Measurements from ENCODE around the gene NPEPPS.
"Not testable (repeated sequence)": the region's sequence is repeated elsewhere in the genome, so short reads cannot be mapped to it uniquely, and the experiment has no call there.

Gene NPEPPS, protein sequence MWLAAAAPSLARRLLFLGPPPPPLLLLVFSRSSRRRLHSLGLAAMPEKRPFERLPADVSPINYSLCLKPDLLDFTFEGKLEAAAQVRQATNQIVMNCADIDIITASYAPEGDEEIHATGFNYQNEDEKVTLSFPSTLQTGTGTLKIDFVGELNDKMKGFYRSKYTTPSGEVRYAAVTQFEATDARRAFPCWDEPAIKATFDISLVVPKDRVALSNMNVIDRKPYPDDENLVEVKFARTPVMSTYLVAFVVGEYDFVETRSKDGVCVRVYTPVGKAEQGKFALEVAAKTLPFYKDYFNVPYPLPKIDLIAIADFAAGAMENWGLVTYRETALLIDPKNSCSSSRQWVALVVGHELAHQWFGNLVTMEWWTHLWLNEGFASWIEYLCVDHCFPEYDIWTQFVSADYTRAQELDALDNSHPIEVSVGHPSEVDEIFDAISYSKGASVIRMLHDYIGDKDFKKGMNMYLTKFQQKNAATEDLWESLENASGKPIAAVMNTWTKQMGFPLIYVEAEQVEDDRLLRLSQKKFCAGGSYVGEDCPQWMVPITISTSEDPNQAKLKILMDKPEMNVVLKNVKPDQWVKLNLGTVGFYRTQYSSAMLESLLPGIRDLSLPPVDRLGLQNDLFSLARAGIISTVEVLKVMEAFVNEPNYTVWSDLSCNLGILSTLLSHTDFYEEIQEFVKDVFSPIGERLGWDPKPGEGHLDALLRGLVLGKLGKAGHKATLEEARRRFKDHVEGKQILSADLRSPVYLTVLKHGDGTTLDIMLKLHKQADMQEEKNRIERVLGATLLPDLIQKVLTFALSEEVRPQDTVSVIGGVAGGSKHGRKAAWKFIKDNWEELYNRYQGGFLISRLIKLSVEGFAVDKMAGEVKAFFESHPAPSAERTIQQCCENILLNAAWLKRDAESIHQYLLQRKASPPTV

DNA sequence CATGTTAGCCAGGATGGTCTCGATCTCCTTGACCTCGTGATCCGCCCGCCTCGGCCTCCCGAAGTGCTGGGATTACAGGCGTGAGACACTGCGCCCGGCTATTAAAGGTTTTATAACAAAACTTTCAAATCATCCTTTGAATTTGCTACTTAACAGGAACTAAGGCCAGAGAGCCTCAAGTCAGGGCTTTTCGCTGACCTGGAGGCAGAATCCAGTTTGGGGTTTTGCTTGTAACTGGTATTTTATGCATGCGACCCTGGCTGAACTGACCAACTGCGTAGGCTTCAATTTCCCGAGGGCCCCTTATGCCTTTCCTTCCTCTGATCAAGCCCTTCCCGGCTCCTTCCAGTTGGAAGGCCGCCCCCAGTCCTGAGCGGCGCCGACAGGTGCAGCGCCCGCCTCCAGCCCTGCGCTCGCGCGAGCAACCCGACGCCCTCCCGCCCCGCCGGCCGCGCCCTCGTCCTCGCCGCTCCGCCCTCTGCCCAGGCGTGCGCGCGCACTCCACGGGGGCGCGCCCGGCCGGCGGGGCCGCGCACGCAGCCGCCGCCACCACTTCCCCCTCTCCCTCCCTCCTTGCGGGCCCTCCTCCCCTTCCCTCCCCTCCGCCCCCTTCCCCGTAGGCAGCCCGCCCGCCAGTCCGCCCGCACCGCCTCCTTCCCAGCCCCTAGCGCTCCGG lies at the start of gene NPEPPS:
NPEPPS (plus strand) TSS at position 552 of the 676 bp plus-strand sequence. CDS start 193 bp downstream, outside the sequence.
- H3K36me3 ChIP-seq (ENCODE audit: insufficient read depth, low read length); H3K4me1 ChIP-seq (ENCODE audit: insufficient read depth, low read length); H3K9me3 ChIP-seq (ENCODE audit: control insufficient read depth, insufficient read depth, low read length): not testable (repeated sequence)
- peak within 1 kb of the TSS; percentile 82 for H3K9ac ChIP-seq (ENCODE audit: low read depth, low read length)

DNA sequence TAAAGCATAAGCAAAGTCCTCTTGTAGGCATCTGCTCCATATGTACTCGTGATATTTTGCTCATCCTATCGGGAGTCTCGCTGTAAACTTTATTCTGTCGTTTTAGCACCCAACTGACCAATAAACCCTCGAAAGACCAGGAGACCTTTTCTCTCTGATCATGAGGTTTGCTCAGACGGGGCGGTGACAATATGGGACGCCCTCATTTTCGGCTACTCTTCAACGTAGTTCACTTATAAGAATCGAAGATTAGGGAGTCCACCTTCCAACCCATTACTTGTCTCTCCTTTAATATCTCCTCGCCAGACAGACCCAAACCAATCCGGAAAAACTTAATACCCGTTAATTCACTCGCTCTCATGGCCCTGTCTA lies 39.1 kb upstream of the NPEPPS start:
- H3K4me1 ChIP-seq (ENCODE audit: insufficient read depth, low read length); H3K36me3 ChIP-seq (ENCODE audit: insufficient read depth, low read length); H3K9me3 ChIP-seq (ENCODE audit: control insufficient read depth, insufficient read depth, low read length): not testable (repeated sequence)
- H3K9ac ChIP-seq (ENCODE audit: low read depth, low read length): peak overlapping the region; percentile 72

DNA sequence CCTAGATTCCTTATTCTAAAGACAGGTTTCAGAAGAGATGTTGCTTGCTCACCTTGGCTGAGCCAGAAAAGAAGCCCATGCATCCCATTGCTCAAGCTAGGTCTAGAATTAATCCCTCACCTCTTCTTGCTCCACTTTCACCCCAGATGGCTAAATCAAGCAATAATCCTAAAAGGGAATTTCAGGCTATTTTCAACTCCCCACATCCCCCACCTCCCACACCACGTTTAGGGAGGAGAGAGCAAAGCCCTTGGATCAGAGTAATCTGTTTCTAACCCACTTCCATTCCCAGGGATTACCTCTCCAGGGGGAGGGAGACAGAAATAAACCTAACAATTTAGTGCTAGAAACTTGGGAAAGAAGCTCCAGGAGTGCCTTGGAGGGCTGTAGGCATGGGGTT lies 31.8 kb upstream of the NPEPPS start:
- not testable (repeated sequence) for H3K9me3 ChIP-seq (ENCODE audit: control insufficient read depth, insufficient read depth, low read length); H3K4me1 ChIP-seq (ENCODE audit: insufficient read depth, low read length); H3K9ac ChIP-seq (ENCODE audit: low read depth, low read length); H3K36me3 ChIP-seq (ENCODE audit: insufficient read depth, low read length)

DNA sequence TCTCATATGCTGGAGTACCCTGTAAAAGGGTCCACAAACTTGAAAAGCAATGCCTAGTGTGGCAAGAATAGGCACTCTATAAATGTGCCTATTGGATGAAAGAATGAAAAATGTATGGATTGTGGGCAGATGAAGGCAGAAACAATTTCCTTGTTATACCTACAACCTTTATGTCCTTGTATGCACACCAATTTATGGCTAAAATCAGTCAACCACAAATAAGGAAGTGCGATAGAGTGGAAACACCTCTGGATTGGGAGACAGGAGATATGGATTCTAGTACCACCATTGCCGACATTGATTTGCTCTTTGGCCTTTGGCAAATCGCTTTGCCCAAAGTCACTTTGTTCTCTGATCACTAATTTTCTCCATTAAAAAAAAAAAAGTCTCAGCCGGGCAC lies 31.4 kb upstream of the NPEPPS start:
- not testable (repeated sequence) for H3K36me3 ChIP-seq (ENCODE audit: insufficient read depth, low read length); H3K9ac ChIP-seq (ENCODE audit: low read depth, low read length); H3K4me1 ChIP-seq (ENCODE audit: insufficient read depth, low read length); H3K9me3 ChIP-seq (ENCODE audit: control insufficient read depth, insufficient read depth, low read length)

DNA sequence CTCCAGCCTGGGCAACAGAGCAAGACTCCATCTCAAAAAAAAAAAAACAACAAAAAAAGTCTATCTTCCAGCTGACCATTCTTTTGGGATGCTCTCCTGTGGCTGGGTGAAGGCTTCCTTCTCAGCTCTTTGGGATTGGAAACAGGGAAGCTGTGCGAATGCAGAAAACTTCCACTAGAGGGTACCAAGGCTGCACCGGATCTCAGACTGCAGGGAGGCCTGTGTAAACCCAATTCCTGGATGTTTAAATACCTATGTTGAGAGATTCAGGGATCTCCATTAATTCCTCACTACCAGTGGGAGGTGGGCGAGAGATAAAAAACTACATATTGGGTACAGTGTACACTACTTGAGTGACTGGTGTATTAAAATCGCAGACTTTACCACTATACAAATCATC lies 30.3 kb upstream of the NPEPPS start:
- H3K36me3 ChIP-seq (ENCODE audit: insufficient read depth, low read length); H3K9ac ChIP-seq (ENCODE audit: low read depth, low read length); H3K4me1 ChIP-seq (ENCODE audit: insufficient read depth, low read length); H3K9me3 ChIP-seq (ENCODE audit: control insufficient read depth, insufficient read depth, low read length): not testable (repeated sequence)

DNA sequence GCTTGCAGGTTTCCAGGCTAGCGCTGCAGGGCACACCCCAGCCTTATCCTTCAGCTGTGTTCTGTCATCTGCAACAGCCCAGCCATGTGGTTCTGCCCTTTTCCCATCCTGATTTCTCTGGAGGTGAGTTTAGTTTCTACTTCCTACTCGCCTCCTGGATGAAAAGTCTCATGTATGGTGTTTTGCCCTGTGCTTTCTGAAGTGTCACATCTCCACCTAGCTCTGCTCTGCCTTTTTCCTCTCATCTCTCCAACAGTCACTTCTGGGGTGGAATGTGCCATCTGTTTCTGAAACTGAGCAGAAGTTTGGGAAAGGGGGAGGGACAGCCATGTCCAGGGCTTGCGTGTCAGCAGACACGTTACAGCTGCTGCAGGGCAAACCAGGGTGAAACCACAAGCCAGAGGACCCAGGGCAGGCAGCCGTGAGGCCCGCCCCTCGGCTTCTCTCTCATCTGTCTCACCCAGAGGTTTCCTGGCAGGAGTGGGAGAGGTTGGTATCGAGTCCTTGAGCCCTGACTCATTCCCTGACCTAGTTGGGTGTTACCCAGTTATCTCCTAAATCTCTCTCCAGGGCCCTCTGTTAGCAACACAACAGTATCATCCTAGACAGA lies 28.7 kb upstream of the NPEPPS start:
- not testable (repeated sequence) for H3K9ac ChIP-seq (ENCODE audit: low read depth, low read length); H3K4me1 ChIP-seq (ENCODE audit: insufficient read depth, low read length); H3K36me3 ChIP-seq (ENCODE audit: insufficient read depth, low read length); H3K9me3 ChIP-seq (ENCODE audit: control insufficient read depth, insufficient read depth, low read length)

DNA sequence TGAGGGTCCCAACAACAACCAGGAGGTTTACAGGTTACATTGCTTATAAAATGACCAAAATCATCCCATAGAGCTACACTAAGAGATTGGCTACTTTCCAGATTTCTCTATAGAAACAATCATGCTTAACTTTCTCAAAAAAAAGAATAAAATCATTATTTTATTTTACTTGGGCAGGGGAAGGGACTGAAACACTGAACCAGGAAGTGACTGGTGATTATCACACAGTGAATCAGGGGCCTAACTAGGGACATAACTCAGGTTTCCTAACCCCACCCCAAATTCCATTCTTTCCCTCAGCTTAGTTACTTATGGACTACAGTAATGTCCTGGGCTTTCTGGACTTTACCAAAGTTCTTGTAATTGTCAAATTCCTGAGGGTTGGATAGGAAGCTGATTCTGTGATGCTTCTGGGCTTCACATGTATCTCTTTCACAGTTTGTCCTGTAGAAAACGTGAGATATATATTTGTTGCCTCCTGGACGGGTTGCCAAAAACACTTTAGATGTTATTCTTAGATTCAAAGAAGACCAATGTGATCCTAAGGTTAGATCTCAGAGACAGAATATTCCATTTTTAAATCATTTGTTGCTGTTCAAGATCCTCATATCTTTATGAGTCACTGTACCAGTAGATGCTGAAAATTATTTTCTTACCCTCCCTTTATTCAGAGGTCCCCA lies 28.0 kb upstream of the NPEPPS start:
- H3K9ac ChIP-seq (ENCODE audit: low read depth, low read length); H3K4me1 ChIP-seq (ENCODE audit: insufficient read depth, low read length); H3K36me3 ChIP-seq (ENCODE audit: insufficient read depth, low read length); H3K9me3 ChIP-seq (ENCODE audit: control insufficient read depth, insufficient read depth, low read length): not testable (repeated sequence)

DNA sequence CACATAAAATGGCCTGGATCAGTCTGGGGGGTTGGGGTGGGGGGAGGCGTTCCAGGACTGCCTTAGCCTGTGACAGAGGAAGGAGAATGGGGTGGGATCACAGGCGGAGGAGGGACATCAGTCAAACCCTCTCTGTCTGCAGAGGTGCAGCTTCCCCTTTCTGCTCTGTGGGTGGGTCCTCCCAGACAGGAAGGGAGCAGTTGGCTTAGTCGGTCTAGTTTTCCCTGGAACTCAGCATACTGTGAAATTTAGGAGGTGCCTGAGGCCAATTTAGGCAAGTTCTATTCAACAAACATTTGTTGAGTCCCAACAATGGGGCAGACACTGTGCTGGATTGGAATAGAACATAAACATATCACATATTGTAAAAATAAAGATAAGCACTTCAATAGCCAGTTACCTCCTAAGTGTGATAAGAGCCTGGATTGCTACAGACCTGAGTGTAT lies 19.2 kb upstream of the NPEPPS start:
- not testable (repeated sequence) for H3K36me3 ChIP-seq (ENCODE audit: insufficient read depth, low read length); H3K9me3 ChIP-seq (ENCODE audit: control insufficient read depth, insufficient read depth, low read length); H3K4me1 ChIP-seq (ENCODE audit: insufficient read depth, low read length)
- H3K9ac ChIP-seq (ENCODE audit: low read depth, low read length): peak overlapping the region; percentile 53; the same call in 1 of the 2 replicates

DNA sequence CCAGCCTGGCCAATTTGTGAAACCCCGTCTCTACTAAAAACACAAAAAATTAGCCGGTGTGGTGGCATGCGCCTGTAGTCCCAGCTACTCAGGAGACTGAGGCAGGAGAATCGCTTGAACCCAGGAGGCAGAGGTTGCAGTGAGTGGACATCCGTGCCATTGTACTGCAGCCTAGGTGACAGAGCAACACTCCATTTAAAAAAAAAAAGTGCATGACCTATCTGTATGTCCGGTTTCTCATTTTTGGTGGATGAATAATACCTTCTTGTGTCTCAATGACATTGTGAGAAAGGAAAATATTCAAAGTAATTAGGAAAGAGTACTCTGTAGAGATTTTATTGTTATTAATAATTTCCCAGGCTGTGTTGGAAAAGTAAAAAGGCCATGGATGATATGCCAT lies 17.6 kb upstream of the NPEPPS start:
- H3K9me3 ChIP-seq (ENCODE audit: control insufficient read depth, insufficient read depth, low read length); H3K9ac ChIP-seq (ENCODE audit: low read depth, low read length); H3K4me1 ChIP-seq (ENCODE audit: insufficient read depth, low read length); H3K36me3 ChIP-seq (ENCODE audit: insufficient read depth, low read length): not testable (repeated sequence)

DNA sequence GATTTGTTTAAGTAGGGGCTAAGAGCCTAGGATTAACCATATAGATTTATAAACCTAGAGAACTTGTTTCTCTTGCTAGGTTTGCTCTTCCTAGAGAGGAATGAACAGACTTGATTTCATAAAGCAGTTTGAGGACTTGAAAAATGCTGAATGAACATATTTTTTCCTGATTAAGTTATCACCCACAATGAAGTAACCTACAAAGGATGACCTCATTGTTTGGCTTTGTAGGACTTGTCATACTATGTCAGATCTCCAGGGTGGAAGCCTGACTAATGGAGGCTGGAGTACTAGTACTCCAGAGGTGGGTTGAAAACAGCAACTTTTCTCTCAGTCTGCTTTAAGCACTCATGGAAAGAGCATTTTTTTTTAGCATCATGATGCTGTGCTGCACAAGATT lies 12.0 kb upstream of the NPEPPS start:
- H3K9me3 ChIP-seq (ENCODE audit: control insufficient read depth, insufficient read depth, low read length); H3K9ac ChIP-seq (ENCODE audit: low read depth, low read length); H3K4me1 ChIP-seq (ENCODE audit: insufficient read depth, low read length); H3K36me3 ChIP-seq (ENCODE audit: insufficient read depth, low read length): not testable (repeated sequence)

DNA sequence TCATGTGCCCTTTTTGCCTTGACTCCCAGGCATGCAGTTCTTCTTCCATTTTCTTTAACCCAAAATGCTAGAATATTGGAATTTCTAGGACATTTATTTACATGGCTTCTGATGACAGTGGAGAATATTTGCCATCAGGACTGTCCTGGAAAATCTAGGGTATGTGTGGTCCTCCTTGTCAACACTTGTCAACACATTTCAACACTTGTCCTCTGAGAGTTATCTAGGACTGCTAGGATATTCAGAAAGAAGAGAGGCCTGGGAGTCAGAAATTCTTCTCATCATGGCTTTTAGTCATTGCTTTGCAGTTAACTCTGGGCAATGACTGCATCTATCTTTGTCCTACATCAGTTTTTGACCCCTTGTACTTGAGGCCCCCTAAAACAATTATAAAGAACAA lies 11.5 kb upstream of the NPEPPS start:
- H3K9ac ChIP-seq (ENCODE audit: low read depth, low read length); H3K4me1 ChIP-seq (ENCODE audit: insufficient read depth, low read length); H3K36me3 ChIP-seq (ENCODE audit: insufficient read depth, low read length); H3K9me3 ChIP-seq (ENCODE audit: control insufficient read depth, insufficient read depth, low read length): not testable (repeated sequence)

DNA sequence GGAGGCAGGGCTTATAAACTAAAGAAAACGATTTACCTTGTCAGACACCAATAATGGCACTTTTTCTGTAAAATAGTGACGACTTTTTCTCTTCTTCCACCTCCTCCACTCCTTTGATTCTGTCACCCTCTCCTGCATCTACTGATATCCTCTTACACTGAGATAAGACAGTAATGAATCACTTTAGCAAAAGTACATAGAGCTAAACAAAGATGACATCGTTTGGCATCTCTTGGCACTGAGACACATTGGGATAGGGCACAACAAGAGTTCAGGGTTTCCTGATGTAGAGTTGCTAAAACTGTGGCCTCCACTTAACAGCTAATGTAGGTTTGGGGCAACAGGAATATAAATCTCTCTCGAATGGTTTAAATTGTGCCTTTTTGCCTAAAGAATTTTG lies 10.6 kb upstream of the NPEPPS start:
- not testable (repeated sequence) for H3K36me3 ChIP-seq (ENCODE audit: insufficient read depth, low read length); H3K9ac ChIP-seq (ENCODE audit: low read depth, low read length); H3K4me1 ChIP-seq (ENCODE audit: insufficient read depth, low read length); H3K9me3 ChIP-seq (ENCODE audit: control insufficient read depth, insufficient read depth, low read length)

DNA sequence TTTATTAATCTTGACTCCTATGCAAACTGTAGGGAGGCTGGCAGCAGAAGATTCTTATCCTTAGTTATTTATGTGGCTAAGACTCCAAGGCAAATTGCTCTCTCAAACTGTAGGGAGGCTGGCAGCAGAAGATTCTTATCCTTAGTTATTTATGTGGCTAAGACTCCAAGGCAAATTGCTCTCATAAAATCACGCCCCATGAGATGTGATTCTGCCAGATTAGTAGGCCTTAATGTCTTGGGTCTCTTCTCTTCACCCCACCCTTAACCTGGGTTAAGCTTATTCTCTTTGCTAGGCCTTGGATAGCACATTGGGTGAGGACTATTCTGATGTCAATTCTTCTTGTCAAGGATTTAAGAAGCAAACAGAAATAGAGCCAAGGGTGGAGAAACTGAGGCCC lies 9.5 kb upstream of the NPEPPS start:
- not testable (repeated sequence) for H3K9ac ChIP-seq (ENCODE audit: low read depth, low read length); H3K9me3 ChIP-seq (ENCODE audit: control insufficient read depth, insufficient read depth, low read length); H3K36me3 ChIP-seq (ENCODE audit: insufficient read depth, low read length); H3K4me1 ChIP-seq (ENCODE audit: insufficient read depth, low read length)

DNA sequence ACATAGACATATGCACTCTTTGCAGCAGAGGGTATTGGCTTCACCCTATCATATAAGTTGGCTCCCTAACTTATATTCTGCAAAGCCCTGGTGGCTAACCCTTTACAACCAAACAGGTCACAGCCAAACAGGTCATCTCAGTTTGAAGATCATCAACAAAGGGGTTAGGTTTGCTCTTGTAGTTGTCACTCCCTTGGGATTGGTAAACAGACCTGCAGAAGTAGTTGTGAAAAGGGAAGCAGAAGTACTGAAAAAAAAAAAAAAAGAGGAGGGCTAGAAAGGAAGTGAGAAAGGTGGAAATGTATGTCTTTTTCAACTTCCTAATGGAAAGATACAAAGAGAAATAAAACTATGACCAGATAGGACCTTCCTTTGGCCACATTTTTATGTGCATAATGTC lies 8.6 kb upstream of the NPEPPS start:
- H3K9me3 ChIP-seq (ENCODE audit: control insufficient read depth, insufficient read depth, low read length); H3K9ac ChIP-seq (ENCODE audit: low read depth, low read length); H3K36me3 ChIP-seq (ENCODE audit: insufficient read depth, low read length): not testable (repeated sequence)

More for the DNA sequence above, 8.6 kb upstream of the NPEPPS start:
- H3K4me1 ChIP-seq (ENCODE audit: insufficient read depth, low read length): not testable (repeated sequence)
